K562 (cell line): ENCODE measurements around the gene POC1B. TPM values are rescaled to one million over a fixed set of nuclear protein-coding genes. Genes with fewer than 3 reads are reported as not detected.

Experiments
- CUX1 ChIP-seq: fragments of 200-800 bp; sonication (Bioruptor generic); IDR thresholded peaks from 2 replicates; pipeline ENCODE4 v1.6.1; 2016; ENCODE audit warnings: missing genetic modification characterization, missing compliant biosample characterization
- MED1 ChIP-seq: sonication (generic); formaldehyde crosslinking; IDR thresholded peaks from 2 replicates; pipeline ENCODE4 v1.8.1; 2023; ENCODE audit warnings: missing genetic modification reagents, borderline replicate concordance
- NR0B1 ChIP-seq: fragments of 450-650 bp; IDR thresholded peaks from one replicate; pipeline ENCODE4 v1.6.1; 2018; ENCODE audit warnings: mild to moderate bottlenecking, moderate library complexity; ENCODE audit not compliant: partially characterized antibody
- SIN3B ChIP-seq: fragments of 450-650 bp; IDR thresholded peaks from 2 replicates; pipeline ENCODE4 v1.6.1; 2017; ENCODE audit warnings: low read depth, mild to moderate bottlenecking, moderate library complexity
- ZFP1 ChIP-seq: fragments of 450-650 bp; formaldehyde crosslinking; IDR thresholded peaks from 2 replicates; pipeline ENCODE4 v1.4.0; 2020; ENCODE audit warnings: mild to moderate bottlenecking, mixed read lengths
- ZHX1 ChIP-seq: fragments of 150-350 bp; conservative IDR thresholded peaks from 2 replicates; pipeline ENCODE4 v1.6.1; 2014; ENCODE audit warnings: low read length
- polyA plus RNA-seq, 8 experiments: library from polyadenylated mRNA; depleted of rRNA in 4 of 8; stranded (reverse) in 5 of 8; unstranded in 3 of 8; fragments of >200 nt; fragmentation: Nextera tagmentation in 2 of 8; fragmentation: Illumina TruSeq in 1 of 8; extraction: Ambion mirVana in 2 of 8; extraction: Trizol in 1 of 8; gene quantifications; 2 replicates each; pipeline versions ENCODE4 v1.2.1 to v1.2.3, GENCODE V29; 2011 to 2014; ENCODE audit warnings: inconsistent platforms in 1 of 8, missing spikeins in 1 of 8
- total RNA-seq, 7 experiments: library from RNA; depleted of rRNA in 6 of 7; stranded (reverse); fragments of >200 nt in 6 of 7; fragmentation: Illumina TruSeq in 2 of 7; extraction: Trizol in 2 of 7; gene quantifications; 2 replicates each; pipeline versions ENCODE4 v1.2.1 to v1.2.3, GENCODE V29; 2011 to 2021; ENCODE audit warnings: low replicate concordance in 1 of 7
- TF ChIP-seq, protein P1 (sequence below): fragments of 450-650 bp; IDR thresholded peaks from 2 replicates; pipeline ENCODE4 v1.6.1; 2017; ENCODE audit warnings: antibody characterized with exemption, mild to moderate bottlenecking
- TF ChIP-seq, protein P2 (sequence below), 2 experiments: fragments of 450-650 bp in 1 of 2; IDR thresholded peaks; 2 replicates each; pipeline ENCODE4 v1.6.1; 2011 to 2017; ENCODE audit warnings: low read depth in 2 of 2, antibody characterized with exemption in 1 of 2, borderline replicate concordance in 1 of 2, low read length in 1 of 2, mild to moderate bottlenecking in 1 of 2, mixed read lengths in 1 of 2; ENCODE audit not compliant: control insufficient read depth in 1 of 2

Gene POC1B
- total and polyA plus RNA-seq, 9 of the 15 experiments (the other 6 are each of a cell fraction or from before 2014, with no cell fraction given) = 4.5 to 16.1 (median 10.4) TPM

DNA sequence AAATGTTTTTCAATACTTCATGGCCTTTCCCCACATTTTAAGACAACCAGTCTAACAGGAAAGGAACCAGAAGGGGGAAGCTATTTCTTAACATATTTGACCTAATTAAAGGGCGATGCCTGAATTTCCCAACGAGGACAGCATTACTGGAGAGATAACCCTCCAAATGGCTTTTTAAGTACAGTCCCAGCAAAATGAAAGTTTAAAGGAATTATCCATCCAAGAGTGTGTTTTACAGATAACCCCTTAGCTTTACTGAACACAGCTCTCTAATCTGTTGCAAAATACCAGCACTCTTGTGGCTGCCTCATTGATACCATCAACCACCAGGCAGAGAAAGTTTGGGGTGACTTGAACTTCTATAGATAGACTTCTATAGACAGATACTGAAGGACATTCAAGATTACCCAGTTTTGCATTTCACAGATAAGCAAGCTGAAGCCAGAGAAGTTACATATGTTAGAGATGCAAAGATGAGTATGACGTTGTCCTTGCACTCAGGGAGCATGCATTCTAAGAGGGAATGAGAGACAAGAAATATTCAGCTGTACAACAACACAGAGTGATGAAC is 132.2 kb downstream of the POC1B start (continued):
- TF ChIP-seq NR0B1 = no peak
- no peak for TF ChIP-seq ZHX1
- TF ChIP-seq, protein P1, sequence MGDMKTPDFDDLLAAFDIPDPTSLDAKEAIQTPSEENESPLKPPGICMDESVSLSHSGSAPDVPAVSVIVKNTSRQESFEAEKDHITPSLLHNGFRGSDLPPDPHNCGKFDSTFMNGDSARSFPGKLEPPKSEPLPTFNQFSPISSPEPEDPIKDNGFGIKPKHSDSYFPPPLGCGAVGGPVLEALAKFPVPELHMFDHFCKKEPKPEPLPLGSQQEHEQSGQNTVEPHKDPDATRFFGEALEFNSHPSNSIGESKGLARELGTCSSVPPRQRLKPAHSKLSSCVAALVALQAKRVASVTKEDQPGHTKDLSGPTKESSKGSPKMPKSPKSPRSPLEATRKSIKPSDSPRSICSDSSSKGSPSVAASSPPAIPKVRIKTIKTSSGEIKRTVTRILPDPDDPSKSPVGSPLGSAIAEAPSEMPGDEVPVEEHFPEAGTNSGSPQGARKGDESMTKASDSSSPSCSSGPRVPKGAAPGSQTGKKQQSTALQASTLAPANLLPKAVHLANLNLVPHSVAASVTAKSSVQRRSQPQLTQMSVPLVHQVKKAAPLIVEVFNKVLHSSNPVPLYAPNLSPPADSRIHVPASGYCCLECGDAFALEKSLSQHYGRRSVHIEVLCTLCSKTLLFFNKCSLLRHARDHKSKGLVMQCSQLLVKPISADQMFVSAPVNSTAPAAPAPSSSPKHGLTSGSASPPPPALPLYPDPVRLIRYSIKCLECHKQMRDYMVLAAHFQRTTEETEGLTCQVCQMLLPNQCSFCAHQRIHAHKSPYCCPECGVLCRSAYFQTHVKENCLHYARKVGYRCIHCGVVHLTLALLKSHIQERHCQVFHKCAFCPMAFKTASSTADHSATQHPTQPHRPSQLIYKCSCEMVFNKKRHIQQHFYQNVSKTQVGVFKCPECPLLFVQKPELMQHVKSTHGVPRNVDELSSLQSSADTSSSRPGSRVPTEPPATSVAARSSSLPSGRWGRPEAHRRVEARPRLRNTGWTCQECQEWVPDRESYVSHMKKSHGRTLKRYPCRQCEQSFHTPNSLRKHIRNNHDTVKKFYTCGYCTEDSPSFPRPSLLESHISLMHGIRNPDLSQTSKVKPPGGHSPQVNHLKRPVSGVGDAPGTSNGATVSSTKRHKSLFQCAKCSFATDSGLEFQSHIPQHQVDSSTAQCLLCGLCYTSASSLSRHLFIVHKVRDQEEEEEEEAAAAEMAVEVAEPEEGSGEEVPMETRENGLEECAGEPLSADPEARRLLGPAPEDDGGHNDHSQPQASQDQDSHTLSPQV = 0 out of 2 replicates have a peak, but pooled peaks have one; percentile 32
- TF ChIP-seq, protein P2, sequence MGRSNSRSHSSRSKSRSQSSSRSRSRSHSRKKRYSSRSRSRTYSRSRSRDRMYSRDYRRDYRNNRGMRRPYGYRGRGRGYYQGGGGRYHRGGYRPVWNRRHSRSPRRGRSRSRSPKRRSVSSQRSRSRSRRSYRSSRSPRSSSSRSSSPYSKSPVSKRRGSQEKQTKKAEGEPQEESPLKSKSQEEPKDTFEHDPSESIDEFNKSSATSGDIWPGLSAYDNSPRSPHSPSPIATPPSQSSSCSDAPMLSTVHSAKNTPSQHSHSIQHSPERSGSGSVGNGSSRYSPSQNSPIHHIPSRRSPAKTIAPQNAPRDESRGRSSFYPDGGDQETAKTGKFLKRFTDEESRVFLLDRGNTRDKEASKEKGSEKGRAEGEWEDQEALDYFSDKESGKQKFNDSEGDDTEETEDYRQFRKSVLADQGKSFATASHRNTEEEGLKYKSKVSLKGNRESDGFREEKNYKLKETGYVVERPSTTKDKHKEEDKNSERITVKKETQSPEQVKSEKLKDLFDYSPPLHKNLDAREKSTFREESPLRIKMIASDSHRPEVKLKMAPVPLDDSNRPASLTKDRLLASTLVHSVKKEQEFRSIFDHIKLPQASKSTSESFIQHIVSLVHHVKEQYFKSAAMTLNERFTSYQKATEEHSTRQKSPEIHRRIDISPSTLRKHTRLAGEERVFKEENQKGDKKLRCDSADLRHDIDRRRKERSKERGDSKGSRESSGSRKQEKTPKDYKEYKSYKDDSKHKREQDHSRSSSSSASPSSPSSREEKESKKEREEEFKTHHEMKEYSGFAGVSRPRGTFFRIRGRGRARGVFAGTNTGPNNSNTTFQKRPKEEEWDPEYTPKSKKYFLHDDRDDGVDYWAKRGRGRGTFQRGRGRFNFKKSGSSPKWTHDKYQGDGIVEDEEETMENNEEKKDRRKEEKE (IDR thresholded peaks at IDR 0.05; ENCODE audit: borderline replicate concordance in 1 of 2, control insufficient read depth in 1 of 2, low read depth in 2 of 2, low read length in 1 of 2) = 0 out of 4 replicates have a peak, but pooled peaks of 1 of the 2 experiments have one; percentile 45
- TF ChIP-seq CUX1 (CRISPR knock-in tag) = 0 out of 2 replicates have a peak, but pooled peaks have one; percentile 47
- no peak for TF ChIP-seq MED1 (CRISPR knock-in tag)
- no peak for TF ChIP-seq SIN3B
- no peak for TF ChIP-seq ZFP1 (CRISPR knock-in tag)
